H1 (cell line): ENCODE measurements around the gene GOLGA2. TPM values are rescaled to one million over a fixed set of nuclear protein-coding genes. Genes with fewer than 3 reads are reported as not detected.
A peak's percentile ranks its signal among the peaks of the same experiment; 100 is the strongest.

Experiments
- CTCF ChIA-PET: fragments of 300-600 bp; sonication (Branson Sonifier 250); formaldehyde crosslinking; loops from one replicate; lab custom pipeline; 2021; ENCODE audit not compliant: partially characterized antibody; lab: Charles Lee
- POLR2A ChIA-PET: fragments of 300-600 bp; sonication (Branson Sonifier 250); formaldehyde crosslinking; loops from one replicate; lab custom pipeline; 2021; ENCODE audit warnings: inconsistent platforms; ENCODE audit not compliant: partially characterized antibody; lab: Charles Lee
- DNase-seq, 2 experiments: peaks; one replicate each; pipeline versions ENCODE4 v3.0.0 to v3.0.0-alpha.2; 2010 to 2022; ENCODE audit warnings: low spot score in 2 of 2, low read depth in 1 of 2, mixed read lengths in 1 of 2
- FAIRE-seq: peaks from 2 replicates; lab custom pipeline; 2011; peaks lifted over from hg19 to GRCh38; lab: Jason Lieb, UNC
- H2AFZ ChIP-seq: 2 replicates; pipeline ENCODE4 v1.8.1; 2012; ENCODE audit warnings: low read length, inconsistent platforms
- H2AK5ac ChIP-seq: 2 replicates; pipeline ENCODE4 v1.6.1; 2013; ENCODE audit warnings: low read depth, low read length
- H2BK120ac ChIP-seq: replicated peaks from 2 replicates; pipeline ENCODE3; 2013; ENCODE audit warnings: low read depth, low read length, inconsistent platforms
- H2BK12ac ChIP-seq: 2 replicates; pipeline ENCODE4 v1.6.1; 2013; ENCODE audit warnings: low read depth, low read length
- H2BK15ac ChIP-seq: 2 replicates; pipeline ENCODE4 v1.6.1; 2013; ENCODE audit warnings: low read length
- H2BK20ac ChIP-seq: 2 replicates; pipeline ENCODE4 v1.6.1; 2013; ENCODE audit warnings: low read length
- H2BK5ac ChIP-seq: 2 replicates; pipeline ENCODE4 v1.6.1; 2013; ENCODE audit warnings: low read depth, low read length
- H3K14ac ChIP-seq: 2 replicates; pipeline ENCODE4 v1.6.1; 2013; ENCODE audit warnings: inconsistent platforms; ENCODE audit not compliant: insufficient read length
- H3K18ac ChIP-seq: 2 replicates; pipeline ENCODE4 v1.6.1; 2013; ENCODE audit warnings: low read length; ENCODE audit errors: extremely low read depth
- H3K23ac ChIP-seq: 2 replicates; pipeline ENCODE4 v1.6.1; 2013; ENCODE audit warnings: inconsistent platforms; ENCODE audit not compliant: insufficient read length
- H3K23me2 ChIP-seq: 2 replicates; pipeline ENCODE4 v1.6.1; 2013; ENCODE audit warnings: low read depth, low read length
- H3K27ac ChIP-seq: 2 replicates; pipeline ENCODE4 v1.6.1; 2011; ENCODE audit warnings: low read depth, low read length, inconsistent platforms
- H3K27me3 ChIP-seq, 4 experiments: replicated peaks in 1 of 4; 1 replicate in 1 of 4; 2 replicates in 3 of 4; pipeline versions ENCODE4 v1.6.1 to v1.8.1; 2011 to 2013; ENCODE audit warnings: low read length in 3 of 4, mild to moderate bottlenecking in 3 of 4, inconsistent platforms in 2 of 4, mixed read lengths in 2 of 4, moderate library complexity in 1 of 4; ENCODE audit not compliant: control insufficient read depth in 3 of 4, insufficient read depth in 3 of 4; ENCODE audit errors: extremely low read depth in 1 of 4
- H3K36me3 ChIP-seq, 4 experiments: 2 replicates each; pipeline versions ENCODE4 v1.6.1 to v1.8.1; 2011 to 2013; ENCODE audit warnings: mild to moderate bottlenecking in 4 of 4, low read length in 3 of 4, moderate library complexity in 2 of 4, control low read depth in 1 of 4, inconsistent platforms in 1 of 4; ENCODE audit not compliant: insufficient read depth in 4 of 4, control insufficient read depth in 2 of 4
- H3K4ac ChIP-seq: replicated peaks from 2 replicates; pipeline ENCODE3; 2013; ENCODE audit warnings: low read length, low read depth, mixed read lengths, inconsistent platforms; ENCODE audit not compliant: insufficient read length
- H3K4me1 ChIP-seq, 4 experiments: replicated peaks in 1 of 4; 1 replicate in 1 of 4; 2 replicates in 3 of 4; pipeline versions ENCODE4 v1.6.1 to v1.8.1; 2011 to 2013; ENCODE audit warnings: low read length in 3 of 4, inconsistent platforms in 2 of 4, mixed read lengths in 1 of 4; ENCODE audit not compliant: insufficient read depth in 4 of 4, control insufficient read depth in 3 of 4
- H3K4me2 ChIP-seq, 2 experiments: 2 replicates each; pipeline versions ENCODE4 v1.6.1 to v1.8.1; 2011 to 2013; ENCODE audit warnings: low read depth in 2 of 2, low read length in 2 of 2, control low read depth in 1 of 2, inconsistent platforms in 1 of 2, mild to moderate bottlenecking in 1 of 2; ENCODE audit not compliant: insufficient read depth in 1 of 2
- H3K4me3 ChIP-seq, 4 experiments: fragments of 200-600, 300-600 bp in 1 of 4; sonication (generic), shearing (Covaris generic), sonication (Bioruptor Twin) in 1 of 4; 2 replicates each; pipeline versions ENCODE4 v1.5.1 to v1.8.1; 2011 to 2016; ENCODE audit warnings: low read length in 4 of 4, low read depth in 3 of 4, control low read depth in 2 of 4, inconsistent platforms in 2 of 4, mild to moderate bottlenecking in 2 of 4, mixed read lengths in 1 of 4, moderate library complexity in 1 of 4; ENCODE audit not compliant: insufficient read depth in 2 of 4; ENCODE audit errors: extremely low read depth in 1 of 4
- H3K56ac ChIP-seq: replicated peaks from 2 replicates; pipeline ENCODE3; 2013; ENCODE audit warnings: low read depth, mild to moderate bottlenecking, mixed read lengths, low read length, inconsistent platforms; ENCODE audit not compliant: insufficient read length
- H3K79me1 ChIP-seq: 2 replicates; pipeline ENCODE4 v1.6.1; 2013; ENCODE audit warnings: low read depth, low read length, control low read depth
- H3K79me2 ChIP-seq, 2 experiments: 2 replicates each; pipeline versions ENCODE4 v1.6.1 to v1.8.1; 2012 to 2013; ENCODE audit warnings: low read length in 2 of 2, mild to moderate bottlenecking in 2 of 2, inconsistent platforms in 1 of 2; ENCODE audit not compliant: insufficient read depth in 2 of 2, control insufficient read depth in 1 of 2
- H3K9ac ChIP-seq, 4 experiments: replicated peaks in 1 of 4; 1 replicate in 1 of 4; 2 replicates in 3 of 4; pipeline versions ENCODE4 v1.6.1 to v1.8.1; 2011 to 2013; ENCODE audit warnings: low read depth in 3 of 4, low read length in 3 of 4, control low read depth in 2 of 4, mild to moderate bottlenecking in 2 of 4, moderate library complexity in 2 of 4, inconsistent platforms in 1 of 4; ENCODE audit errors: extremely low read depth in 1 of 4
- H3K9me3 ChIP-seq, 2 experiments: 2 replicates each; pipeline versions ENCODE4 v1.6.1 to v1.8.1; 2012 to 2013; ENCODE audit warnings: mild to moderate bottlenecking in 2 of 2, moderate library complexity in 2 of 2, control low read depth in 1 of 2, inconsistent platforms in 1 of 2, low read depth in 1 of 2, low read length in 1 of 2, mixed read lengths in 1 of 2; ENCODE audit not compliant: insufficient read depth in 2 of 2
- H4K20me1 ChIP-seq, 2 experiments: replicated peaks in 1 of 2; 2 replicates each; pipeline versions ENCODE3 to v1.8.1; 2011 to 2013; ENCODE audit warnings: inconsistent platforms in 2 of 2, low read length in 2 of 2, mild to moderate bottlenecking in 1 of 2; ENCODE audit not compliant: insufficient read depth in 2 of 2, control insufficient read depth in 1 of 2
- H4K5ac ChIP-seq: 2 replicates; pipeline ENCODE4 v1.6.1; 2013; ENCODE audit warnings: low read length, low read depth, mixed read lengths, inconsistent platforms; ENCODE audit not compliant: insufficient read length
- H4K8ac ChIP-seq: 2 replicates; pipeline ENCODE4 v1.8.0; 2013; ENCODE audit warnings: mild to moderate bottlenecking, moderate library complexity, low read length, inconsistent platforms; ENCODE audit not compliant: insufficient read depth; ENCODE audit errors: extremely low read depth
- H4K91ac ChIP-seq: replicated peaks from 2 replicates; pipeline ENCODE3; 2013; ENCODE audit warnings: low read length, mixed read lengths, inconsistent platforms; ENCODE audit not compliant: insufficient read length
- JUND ChIP-seq: IDR thresholded peaks from 2 replicates; pipeline ENCODE4 v1.6.1; 2011; ENCODE audit warnings: mild to moderate bottlenecking, improper control_type of control experiment, low read length
- MAFK ChIP-seq: IDR thresholded peaks from 2 replicates; pipeline ENCODE4 v1.6.1; 2012; ENCODE audit warnings: low read depth, mild to moderate bottlenecking, improper control_type of control experiment, low read length
- WGBS, 2 experiments: shearing (Covaris generic) in 1 of 2; methylation state at CpG; one replicate each; pipeline versions ENCODE4 v1.1.6 to v1.1.7; 2013 to 2015; ENCODE audit warnings: low lambda C conversion rate in 2 of 2, mixed read lengths in 2 of 2, inconsistent platforms in 1 of 2, low coverage in 1 of 2, missing lambda C conversion rate in 1 of 2; ENCODE audit not compliant: insufficient replicate concordance in 2 of 2, insufficient coverage in 1 of 2, insufficient read length in 1 of 2; ENCODE audit errors: extremely low coverage in 1 of 2, missing lambda C conversion rate in 1 of 2; 5-methylcytosine and 5-hydroxymethylcytosine counted together
- polyA plus RNA-seq, 7 experiments: library from polyadenylated mRNA; depleted of rRNA in 3 of 7; stranded (reverse) in 5 of 7; unstranded in 2 of 7; fragments of >200 nt in 5 of 7; fragments of 200-250 nt in 2 of 7; gene quantifications; 1 replicate in 5 of 7; 2 replicates in 1 of 7; 4 replicates in 1 of 7; pipeline versions ENCODE4 v1.2.1 to v1.2.3, GENCODE V29; 2011 to 2013; ENCODE audit warnings: missing spikeins in 2 of 7, mixed read lengths in 2 of 7
- total RNA-seq: library from RNA; stranded (reverse); fragmentation: NEBNext Ultra II Directional; extraction: Animal tissue kit (Norgen Biotek cat#: 25700); gene quantifications from 2 replicates; pipeline ENCODE4 v1.2.1, GENCODE V29; 2021

GOLGA2 gene
- total and polyA plus RNA-seq, 2 of the 8 experiments (the other 6 are each of a cell fraction or from before 2014, with no cell fraction given) = 13.1 to 43.6 TPM

DNA sequence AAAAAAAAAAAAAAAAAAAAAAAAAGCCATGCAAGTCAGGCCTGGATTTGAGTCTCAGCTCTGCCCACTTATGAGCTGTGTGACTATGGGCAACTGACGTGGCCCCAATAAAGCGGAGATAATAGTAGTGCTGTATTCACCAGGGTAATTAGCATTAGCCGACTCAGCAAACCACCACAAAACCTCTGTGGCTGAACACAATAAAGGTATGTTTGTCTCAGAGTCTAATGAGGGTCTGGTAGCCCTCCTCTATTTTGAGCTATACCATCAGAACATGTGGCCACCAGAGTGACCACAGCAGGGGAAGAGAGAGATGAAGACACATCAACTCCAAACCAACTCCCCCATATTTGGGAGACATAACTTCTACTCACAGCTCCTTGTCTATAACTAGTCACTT lies 16.2 kb upstream of the GOLGA2 start:
- H3K79me2 ChIP-seq = no peaks in the 10 kb centered on the region
- H2BK12ac ChIP-seq = no peak overlapping the region
- no peak overlapping the region for H3K27ac ChIP-seq
- no peak overlapping the region for H3K56ac ChIP-seq
- H2BK20ac ChIP-seq = no peak overlapping the region
- no peaks in the 10 kb centered on the region for H3K27me3 ChIP-seq
- H3K23me2 ChIP-seq = no peaks in the 10 kb centered on the region
- 98% methylated on average over 3 of the region's 3 CpGs; no CpG with 5 or more reads in 1 of the 2 experiments for WGBS, 2 experiments
- ChIA-PET CTCF (interaction anchor here (0.6 to 6.9 kb wide), 14 partner anchors 8 to 297 kb away, joined by 3 to 78 read pairs (median 3); no protein-coding TSS in a partner anchor), POLR2A (interaction anchor here (0.6 to 1.5 kb wide), 6 partner anchors 11 to 279 kb away, joined by 3 to 5 read pairs (median 4); partner anchors contain the start of genes GOLGA2 and SWI5)
- no peak overlapping the region for H3K4me3 ChIP-seq
- H3K14ac ChIP-seq = no peak overlapping the region
- no peak overlapping the region for H4K5ac ChIP-seq
- no peak overlapping the region for H2BK120ac ChIP-seq
- DNase-seq = no peak
- TF ChIP-seq JUND (no peak), MAFK (peak; percentile 39; the same call in 1 of the 2 replicates)
- no peak overlapping the region for H2BK15ac ChIP-seq
- no peak overlapping the region for H3K9ac ChIP-seq
- no peak overlapping the region for H3K23ac ChIP-seq
- FAIRE-seq = no peak
- peaks cover 0 to 9% (median 3%) of the 10 kb centered on the region in 4 experiments; a peak in 5 of 8 replicates for H3K36me3 ChIP-seq
- H3K4ac ChIP-seq = no peak overlapping the region
- H2AK5ac ChIP-seq = no peak overlapping the region
- H3K4me2 ChIP-seq = no peak overlapping the region
- no peaks in the 10 kb centered on the region for H3K4me1 ChIP-seq
- peaks cover 1 to 3% of the 10 kb centered on the region in 2 experiments for H4K20me1 ChIP-seq
- H2BK5ac ChIP-seq = no peak overlapping the region
- no peak overlapping the region for H4K8ac ChIP-seq
- no peak overlapping the region for H4K91ac ChIP-seq
- no peak overlapping the region for H3K18ac ChIP-seq
- no peak overlapping the region for H2AFZ ChIP-seq
- no peaks in the 10 kb centered on the region for H3K9me3 ChIP-seq
- H3K79me1 ChIP-seq = no peaks in the 10 kb centered on the region
